ENCODE measurements around the gene PPM1L.

DNA sequence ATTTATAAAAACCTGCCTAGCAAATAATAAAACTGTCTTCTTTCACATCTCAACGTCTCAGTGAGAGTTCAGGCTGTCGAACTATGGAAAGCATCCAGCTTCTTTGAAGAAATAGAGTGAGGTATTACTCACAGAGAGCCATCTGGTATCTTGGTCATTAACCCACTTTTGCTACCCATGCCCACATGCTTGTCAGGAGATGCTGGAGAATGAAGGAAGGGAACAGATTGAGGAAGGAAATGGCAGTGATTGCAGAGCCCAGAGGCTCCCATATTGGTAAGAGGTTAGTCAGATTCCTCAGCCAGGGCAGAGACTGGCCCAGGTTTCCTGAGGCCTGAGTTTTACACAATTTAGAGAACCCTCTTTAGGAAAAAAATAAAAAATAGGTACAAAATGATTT lies 230.0 kb downstream of the PPM1L start:
- TF ChIP-seq POLR2A (IDR thresholded peaks at IDR 0.05) (no peak), POLR2AphosphoS5 (IDR thresholded peaks at IDR 0.05) (no peak), EP300 (IDR thresholded peaks at IDR 0.05) (no peak)
- TF ChIP-seq, protein P1, sequence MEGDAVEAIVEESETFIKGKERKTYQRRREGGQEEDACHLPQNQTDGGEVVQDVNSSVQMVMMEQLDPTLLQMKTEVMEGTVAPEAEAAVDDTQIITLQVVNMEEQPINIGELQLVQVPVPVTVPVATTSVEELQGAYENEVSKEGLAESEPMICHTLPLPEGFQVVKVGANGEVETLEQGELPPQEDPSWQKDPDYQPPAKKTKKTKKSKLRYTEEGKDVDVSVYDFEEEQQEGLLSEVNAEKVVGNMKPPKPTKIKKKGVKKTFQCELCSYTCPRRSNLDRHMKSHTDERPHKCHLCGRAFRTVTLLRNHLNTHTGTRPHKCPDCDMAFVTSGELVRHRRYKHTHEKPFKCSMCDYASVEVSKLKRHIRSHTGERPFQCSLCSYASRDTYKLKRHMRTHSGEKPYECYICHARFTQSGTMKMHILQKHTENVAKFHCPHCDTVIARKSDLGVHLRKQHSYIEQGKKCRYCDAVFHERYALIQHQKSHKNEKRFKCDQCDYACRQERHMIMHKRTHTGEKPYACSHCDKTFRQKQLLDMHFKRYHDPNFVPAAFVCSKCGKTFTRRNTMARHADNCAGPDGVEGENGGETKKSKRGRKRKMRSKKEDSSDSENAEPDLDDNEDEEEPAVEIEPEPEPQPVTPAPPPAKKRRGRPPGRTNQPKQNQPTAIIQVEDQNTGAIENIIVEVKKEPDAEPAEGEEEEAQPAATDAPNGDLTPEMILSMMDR (IDR thresholded peaks at IDR 0.05), result no peak

Measured in suprapubic skin (tissue), 4 donors.